Measurements from ENCODE around the gene CISH. TPM values are rescaled to one million over a fixed set of nuclear protein-coding genes. Genes with fewer than 3 reads are reported as not detected.

The CISH gene
- total RNA-seq, 1 experiment from 2014 or later: 0.26 TPM

DNA sequence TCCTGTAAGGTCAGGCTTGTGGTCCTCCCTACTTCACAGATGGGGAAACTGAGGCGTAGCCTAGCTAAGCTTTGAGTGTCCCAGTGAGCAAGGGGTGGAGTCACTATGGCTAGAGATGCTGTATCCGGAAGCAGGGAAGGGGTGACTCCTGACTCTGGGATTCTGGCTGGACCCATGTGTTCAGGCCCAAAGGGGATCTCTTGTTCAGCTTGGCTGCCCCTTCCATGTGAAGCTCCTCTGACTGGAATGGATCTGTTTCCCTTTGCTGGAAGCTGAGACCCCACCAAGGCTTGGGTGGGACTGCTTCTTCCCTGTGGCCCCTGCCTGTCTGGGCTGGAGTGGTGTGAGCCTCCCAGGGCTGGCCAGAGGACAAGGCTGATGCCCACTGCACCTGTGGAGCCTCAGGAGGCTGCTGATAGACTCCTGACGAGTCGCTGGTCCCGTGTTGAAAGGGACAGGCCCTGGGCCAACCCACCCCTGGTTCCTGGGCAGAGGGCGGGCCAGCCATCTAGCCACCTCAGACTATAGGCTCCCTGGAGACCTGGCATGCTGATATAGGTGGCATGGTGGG, 6.4 kb upstream of the CISH start:
- Mint-ChIP-seq H3K27me3 (ENCODE audit: insufficient read depth, unreplicated experiment) (no peaks in the 10 kb centered on the region), H3K4me3 (ENCODE audit: unreplicated experiment) (peak overlapping the region; percentile 89), H3K9me3 (ENCODE audit: unreplicated experiment) (no peaks in the 10 kb centered on the region), H3K36me3 (ENCODE audit: insufficient read depth, unreplicated experiment) (peaks cover 7% of the 10 kb centered on the region), H3K4me1 (ENCODE audit: insufficient read depth, unreplicated experiment) (peaks cover 38% of the 10 kb centered on the region), H3K27ac (ENCODE audit: low read depth, unreplicated experiment) (peak overlapping the region; percentile 80)
- intact Hi-C loops (cut with micrococcal nuclease): loop anchor here (2.0 to 10.0 kb wide), 4 partner anchors 353 to 1057 kb away; partner anchors contain the start of genes MANF and TEX264
- POLR2A ChIA-PET: interaction anchor here (0.6 to 4.2 kb wide), 6 partner anchors 9 to 769 kb away, joined by 3 to 59 read pairs (median 10); partner anchors contain the start of genes HEMK1 and MANF
- BruUV-seq (replicated peaks): no TSS peak
- peak; percentile 11 for DNase-seq (ENCODE audit: unreplicated experiment)
- TF ChIP-seq, protein P1, sequence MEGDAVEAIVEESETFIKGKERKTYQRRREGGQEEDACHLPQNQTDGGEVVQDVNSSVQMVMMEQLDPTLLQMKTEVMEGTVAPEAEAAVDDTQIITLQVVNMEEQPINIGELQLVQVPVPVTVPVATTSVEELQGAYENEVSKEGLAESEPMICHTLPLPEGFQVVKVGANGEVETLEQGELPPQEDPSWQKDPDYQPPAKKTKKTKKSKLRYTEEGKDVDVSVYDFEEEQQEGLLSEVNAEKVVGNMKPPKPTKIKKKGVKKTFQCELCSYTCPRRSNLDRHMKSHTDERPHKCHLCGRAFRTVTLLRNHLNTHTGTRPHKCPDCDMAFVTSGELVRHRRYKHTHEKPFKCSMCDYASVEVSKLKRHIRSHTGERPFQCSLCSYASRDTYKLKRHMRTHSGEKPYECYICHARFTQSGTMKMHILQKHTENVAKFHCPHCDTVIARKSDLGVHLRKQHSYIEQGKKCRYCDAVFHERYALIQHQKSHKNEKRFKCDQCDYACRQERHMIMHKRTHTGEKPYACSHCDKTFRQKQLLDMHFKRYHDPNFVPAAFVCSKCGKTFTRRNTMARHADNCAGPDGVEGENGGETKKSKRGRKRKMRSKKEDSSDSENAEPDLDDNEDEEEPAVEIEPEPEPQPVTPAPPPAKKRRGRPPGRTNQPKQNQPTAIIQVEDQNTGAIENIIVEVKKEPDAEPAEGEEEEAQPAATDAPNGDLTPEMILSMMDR (IDR thresholded peaks at IDR 0.05; ENCODE audit: unreplicated experiment): no peak
- CTCF ChIA-PET: interaction anchor here (0.5 to 13.5 kb wide), 14 partner anchors 9 to 883 kb away, joined by 3 to 397 read pairs (median 5); partner anchors contain the start of genes C3orf18, DOCK3 and HEMK1

DNA sequence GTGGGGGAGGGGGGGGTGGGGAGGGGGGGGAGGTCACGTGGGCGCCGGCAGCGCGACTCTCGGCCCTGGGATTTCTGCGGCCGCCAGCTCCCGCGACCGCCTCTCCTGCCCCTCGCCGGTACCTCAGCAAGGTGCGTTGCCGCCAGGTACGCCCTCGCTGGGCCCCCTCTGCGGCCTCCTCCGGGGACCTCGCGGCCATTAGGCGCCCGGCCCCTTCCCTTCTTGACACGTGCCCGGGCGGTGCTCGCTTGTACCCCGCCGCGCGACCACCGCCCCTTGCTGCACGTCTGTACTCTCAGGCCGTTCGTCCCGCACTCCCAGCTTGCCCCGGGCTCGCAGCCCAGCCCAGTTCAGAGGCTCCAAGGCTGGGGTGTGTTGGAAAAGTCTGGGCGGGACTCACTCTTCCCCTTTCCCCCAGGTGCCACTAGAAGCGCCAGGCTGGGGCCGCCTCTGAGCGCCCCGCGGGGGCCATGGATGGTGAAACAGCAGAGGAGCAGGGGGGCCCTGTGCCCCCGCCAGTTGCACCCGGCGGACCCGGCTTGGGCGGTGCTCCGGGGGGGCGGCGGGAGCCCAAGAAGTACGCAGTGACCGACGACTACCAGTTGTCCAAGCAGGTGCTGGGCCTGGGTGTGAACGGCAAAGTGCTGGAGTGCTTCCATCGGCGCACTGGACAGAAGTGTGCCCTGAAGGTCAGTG, 5.7 kb upstream of the CISH start, which contains the start of gene MAPKAPK3:
Gene MAPKAPK3, plus strand, starts transcription at position 56 of the 696 bp plus-strand sequence. Its CDS starts 415 bp downstream, at position 471.
- peaks cover 10% of the 10 kb centered on the region for H3K36me3 Mint-ChIP-seq (ENCODE audit: insufficient read depth, unreplicated experiment)
- peak within 1 kb of the TSS; percentile 80 for H3K27ac Mint-ChIP-seq (ENCODE audit: low read depth, unreplicated experiment)
- TF ChIP-seq, protein P1 (IDR thresholded peaks at IDR 0.05; ENCODE audit: unreplicated experiment): no peak
- intact Hi-C loops (cut with micrococcal nuclease): loop anchor here (2.0 to 10.0 kb wide), 4 partner anchors 354 to 1058 kb away; partner anchors contain the start of genes MANF and TEX264
- TSS peak; percentile 34 for BruUV-seq (replicated peaks)
- no peaks in the 10 kb centered on the region for H3K9me3 Mint-ChIP-seq (ENCODE audit: unreplicated experiment)
- peaks cover 42% of the 10 kb centered on the region for H3K4me1 Mint-ChIP-seq (ENCODE audit: insufficient read depth, unreplicated experiment)
- ChIA-PET CTCF (interaction anchor here (0.6 to 13.5 kb wide), 33 partner anchors 10 to 1240 kb away, joined by 3 to 397 read pairs (median 5); partner anchors contain the start of genes C3orf18, DOCK3, HEMK1 and MANF), POLR2A (interaction anchor here (0.7 to 4.2 kb wide), 12 partner anchors 10 to 882 kb away, joined by 3 to 59 read pairs (median 9); partner anchors contain the start of genes CYB561D2, DCAF1, HEMK1 and MANF)
- peak within 1 kb of the TSS; percentile 89 for H3K4me3 Mint-ChIP-seq (ENCODE audit: unreplicated experiment)
- DNase-seq (ENCODE audit: unreplicated experiment): peak; percentile 36
- H3K27me3 Mint-ChIP-seq (ENCODE audit: insufficient read depth, unreplicated experiment): no peaks in the 10 kb centered on the region

DNA sequence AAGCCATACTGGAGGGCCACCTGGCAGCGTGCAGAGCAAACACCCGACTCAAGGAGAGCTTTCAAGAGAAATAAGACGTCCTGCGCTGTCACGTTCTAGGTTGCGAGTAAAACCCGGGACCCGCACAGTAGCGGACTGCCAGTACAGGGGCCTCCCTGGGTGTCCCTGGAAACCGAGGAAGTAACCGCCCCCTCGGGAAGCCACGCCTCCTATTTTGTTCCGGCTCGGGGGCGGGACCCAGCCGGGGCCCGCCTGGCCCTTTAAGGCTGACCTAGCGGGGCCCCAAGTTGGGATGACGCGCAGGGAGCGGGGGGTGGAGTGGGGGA, 5.2 kb upstream of the CISH start:
- peak overlapping the region; percentile 89 for H3K4me3 Mint-ChIP-seq (ENCODE audit: unreplicated experiment)
- H3K27ac Mint-ChIP-seq (ENCODE audit: low read depth, unreplicated experiment): peak overlapping the region; percentile 80
- H3K9me3 Mint-ChIP-seq (ENCODE audit: unreplicated experiment): no peaks in the 10 kb centered on the region
- TF ChIP-seq, protein P1 (IDR thresholded peaks at IDR 0.05; ENCODE audit: unreplicated experiment): no peak
- peak; percentile 92 for DNase-seq (ENCODE audit: unreplicated experiment)
- no peaks in the 10 kb centered on the region for H3K27me3 Mint-ChIP-seq (ENCODE audit: insufficient read depth, unreplicated experiment)
- intact Hi-C loops (cut with micrococcal nuclease): loop anchor here (1.0 to 10.0 kb wide), 9 partner anchors 36 to 1058 kb away; partner anchors contain the start of genes MANF and TEX264
- ChIA-PET POLR2A (interaction anchor here (0.7 to 4.2 kb wide), 14 partner anchors 10 to 1063 kb away, joined by 3 to 59 read pairs (median 8); partner anchors contain the start of genes CYB561D2, DCAF1, HEMK1 and MANF), CTCF (interaction anchor here (0.6 to 13.5 kb wide), 51 partner anchors 12 to 1241 kb away, joined by 3 to 397 read pairs (median 5); partner anchors contain the start of genes C3orf18, HEMK1, MANF and RAD54L2)
- peaks cover 11% of the 10 kb centered on the region for H3K36me3 Mint-ChIP-seq (ENCODE audit: insufficient read depth, unreplicated experiment)
- BruUV-seq (replicated peaks): no TSS peak
- H3K4me1 Mint-ChIP-seq (ENCODE audit: insufficient read depth, unreplicated experiment): peaks cover 47% of the 10 kb centered on the region
